ENCODE measurements around the gene PLEKHH1.

GRCh38 chr14:67574156-67574555 lies 41.1 kb downstream of the PLEKHH1 start:
- TF ChIP-seq CTCF (IDR thresholded peaks at IDR 0.05; ENCODE audit: low read depth, low read length, missing input control) (no peak), TAF1 (conservative IDR thresholded peaks at IDR 0.05) (no peak), JUND (IDR thresholded peaks at IDR 0.05) (no peak), YY1 (IDR thresholded peaks at IDR 0.05) (no peak), RAD21 (IDR thresholded peaks at IDR 0.05) (no peak), HNF4A (conservative IDR thresholded peaks at IDR 0.05) (no peak), FOXA1 (IDR thresholded peaks at IDR 0.05) (no peak)
- TF ChIP-seq, protein P1, sequence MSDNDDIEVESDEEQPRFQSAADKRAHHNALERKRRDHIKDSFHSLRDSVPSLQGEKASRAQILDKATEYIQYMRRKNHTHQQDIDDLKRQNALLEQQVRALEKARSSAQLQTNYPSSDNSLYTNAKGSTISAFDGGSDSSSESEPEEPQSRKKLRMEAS (IDR thresholded peaks at IDR 0.05) = no peak
- TF ChIP-seq, protein P2, sequence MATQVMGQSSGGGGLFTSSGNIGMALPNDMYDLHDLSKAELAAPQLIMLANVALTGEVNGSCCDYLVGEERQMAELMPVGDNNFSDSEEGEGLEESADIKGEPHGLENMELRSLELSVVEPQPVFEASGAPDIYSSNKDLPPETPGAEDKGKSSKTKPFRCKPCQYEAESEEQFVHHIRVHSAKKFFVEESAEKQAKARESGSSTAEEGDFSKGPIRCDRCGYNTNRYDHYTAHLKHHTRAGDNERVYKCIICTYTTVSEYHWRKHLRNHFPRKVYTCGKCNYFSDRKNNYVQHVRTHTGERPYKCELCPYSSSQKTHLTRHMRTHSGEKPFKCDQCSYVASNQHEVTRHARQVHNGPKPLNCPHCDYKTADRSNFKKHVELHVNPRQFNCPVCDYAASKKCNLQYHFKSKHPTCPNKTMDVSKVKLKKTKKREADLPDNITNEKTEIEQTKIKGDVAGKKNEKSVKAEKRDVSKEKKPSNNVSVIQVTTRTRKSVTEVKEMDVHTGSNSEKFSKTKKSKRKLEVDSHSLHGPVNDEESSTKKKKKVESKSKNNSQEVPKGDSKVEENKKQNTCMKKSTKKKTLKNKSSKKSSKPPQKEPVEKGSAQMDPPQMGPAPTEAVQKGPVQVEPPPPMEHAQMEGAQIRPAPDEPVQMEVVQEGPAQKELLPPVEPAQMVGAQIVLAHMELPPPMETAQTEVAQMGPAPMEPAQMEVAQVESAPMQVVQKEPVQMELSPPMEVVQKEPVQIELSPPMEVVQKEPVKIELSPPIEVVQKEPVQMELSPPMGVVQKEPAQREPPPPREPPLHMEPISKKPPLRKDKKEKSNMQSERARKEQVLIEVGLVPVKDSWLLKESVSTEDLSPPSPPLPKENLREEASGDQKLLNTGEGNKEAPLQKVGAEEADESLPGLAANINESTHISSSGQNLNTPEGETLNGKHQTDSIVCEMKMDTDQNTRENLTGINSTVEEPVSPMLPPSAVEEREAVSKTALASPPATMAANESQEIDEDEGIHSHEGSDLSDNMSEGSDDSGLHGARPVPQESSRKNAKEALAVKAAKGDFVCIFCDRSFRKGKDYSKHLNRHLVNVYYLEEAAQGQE (IDR thresholded peaks at IDR 0.05) = no peak

Measured in liver (tissue), 3 donors.